ENCODE results near the gene APOL5.

The APOL5 gene

GRCh38 chr22:35705141-35705540, 12.5 kb upstream of the APOL5 start:
- no peak overlapping the region for H3K4me3 ChIP-seq (replicated peaks; ENCODE audit: insufficient read depth, low read length)
- H3K27me3 ChIP-seq (ENCODE audit: insufficient read depth, poor library complexity, severe bottlenecking) = no peaks in the 10 kb centered on the region
- no peak overlapping the region for H3K27ac ChIP-seq (replicated peaks)
- TF ChIP-seq POLR2AphosphoS5 (IDR thresholded peaks at IDR 0.05; ENCODE audit: low read depth) (no peak), REST (IDR thresholded peaks at IDR 0.05; ENCODE audit: insufficient replicate concordance, low read depth) (no peak), GABPA (IDR thresholded peaks at IDR 0.05; ENCODE audit: low read depth) (no peak)
- TF ChIP-seq, protein P1, sequence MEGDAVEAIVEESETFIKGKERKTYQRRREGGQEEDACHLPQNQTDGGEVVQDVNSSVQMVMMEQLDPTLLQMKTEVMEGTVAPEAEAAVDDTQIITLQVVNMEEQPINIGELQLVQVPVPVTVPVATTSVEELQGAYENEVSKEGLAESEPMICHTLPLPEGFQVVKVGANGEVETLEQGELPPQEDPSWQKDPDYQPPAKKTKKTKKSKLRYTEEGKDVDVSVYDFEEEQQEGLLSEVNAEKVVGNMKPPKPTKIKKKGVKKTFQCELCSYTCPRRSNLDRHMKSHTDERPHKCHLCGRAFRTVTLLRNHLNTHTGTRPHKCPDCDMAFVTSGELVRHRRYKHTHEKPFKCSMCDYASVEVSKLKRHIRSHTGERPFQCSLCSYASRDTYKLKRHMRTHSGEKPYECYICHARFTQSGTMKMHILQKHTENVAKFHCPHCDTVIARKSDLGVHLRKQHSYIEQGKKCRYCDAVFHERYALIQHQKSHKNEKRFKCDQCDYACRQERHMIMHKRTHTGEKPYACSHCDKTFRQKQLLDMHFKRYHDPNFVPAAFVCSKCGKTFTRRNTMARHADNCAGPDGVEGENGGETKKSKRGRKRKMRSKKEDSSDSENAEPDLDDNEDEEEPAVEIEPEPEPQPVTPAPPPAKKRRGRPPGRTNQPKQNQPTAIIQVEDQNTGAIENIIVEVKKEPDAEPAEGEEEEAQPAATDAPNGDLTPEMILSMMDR (IDR thresholded peaks at IDR 0.05; ENCODE audit: insufficient read depth, low read length) = no peak
- DNase-seq (ENCODE audit: low read depth in 1 of 2, low spot score in 1 of 2) = no peak

DNA sequence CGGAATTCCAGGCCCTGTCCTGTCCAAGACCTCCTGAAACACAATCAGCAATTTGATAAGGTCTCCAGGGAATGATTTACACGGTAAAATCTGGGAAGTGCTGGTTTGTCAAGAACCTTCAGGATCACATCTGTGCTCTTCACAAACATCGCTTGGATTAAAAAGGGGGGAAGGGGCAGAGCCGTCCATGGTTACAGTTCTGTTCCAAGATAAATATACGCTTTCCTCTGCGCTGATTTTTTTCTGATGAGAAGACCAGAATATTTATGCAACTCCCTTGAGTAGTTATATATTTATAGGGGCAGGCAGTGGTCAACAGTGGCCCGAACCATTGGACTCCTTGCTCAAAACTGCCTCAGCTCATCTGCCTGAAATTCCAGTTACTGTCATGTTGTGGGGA, 9.2 kb upstream of the APOL5 start:
- DNase-seq (ENCODE audit: low read depth in 1 of 2, low spot score in 1 of 2) = no peak
- no peak overlapping the region for H3K27ac ChIP-seq (replicated peaks)
- no peak overlapping the region for H3K4me3 ChIP-seq (replicated peaks; ENCODE audit: insufficient read depth, low read length)
- TF ChIP-seq POLR2AphosphoS5 (IDR thresholded peaks at IDR 0.05; ENCODE audit: low read depth) (no peak), GABPA (IDR thresholded peaks at IDR 0.05; ENCODE audit: low read depth) (no peak), REST (IDR thresholded peaks at IDR 0.05; ENCODE audit: insufficient replicate concordance, low read depth) (no peak), SPI1 (IDR thresholded peaks at IDR 0.05; ENCODE audit: borderline replicate concordance, low read depth) (no peak)
- TF ChIP-seq, protein P1 (IDR thresholded peaks at IDR 0.05; ENCODE audit: insufficient read depth, low read length) = no peak
- H3K27me3 ChIP-seq (ENCODE audit: insufficient read depth, poor library complexity, severe bottlenecking) = no peaks in the 10 kb centered on the region

DNA sequence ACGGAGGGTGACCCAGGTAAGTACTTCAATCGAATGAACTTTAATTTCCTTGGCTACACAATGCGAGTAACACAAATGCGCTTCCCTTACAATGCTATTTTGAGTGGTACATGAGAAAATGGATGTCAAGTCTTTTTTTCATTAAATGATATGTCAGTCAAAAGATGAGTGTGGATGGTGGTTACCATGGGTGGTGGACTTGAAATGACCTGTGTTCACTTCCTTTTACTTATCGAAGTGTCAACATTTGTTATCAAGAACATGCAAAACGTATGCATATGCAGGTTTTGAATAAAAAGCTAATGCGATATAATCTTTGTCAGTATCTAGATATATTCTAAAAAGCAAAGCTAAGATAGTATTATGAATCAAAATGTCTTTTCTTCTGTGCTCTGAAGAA, 8.8 kb upstream of the APOL5 start:
- Histone ChIP-seq H3K27ac (replicated peaks) (no peak overlapping the region), H3K27me3 (ENCODE audit: insufficient read depth, poor library complexity, severe bottlenecking) (no peaks in the 10 kb centered on the region)
- TF ChIP-seq SPI1 (IDR thresholded peaks at IDR 0.05; ENCODE audit: borderline replicate concordance, low read depth) = no peak
- no peak for TF ChIP-seq REST (IDR thresholded peaks at IDR 0.05; ENCODE audit: insufficient replicate concordance, low read depth)
- no peak for TF ChIP-seq GABPA (IDR thresholded peaks at IDR 0.05; ENCODE audit: low read depth)
- TF ChIP-seq, protein P1 (IDR thresholded peaks at IDR 0.05; ENCODE audit: insufficient read depth, low read length) = no peak
- TF ChIP-seq POLR2AphosphoS5 (IDR thresholded peaks at IDR 0.05; ENCODE audit: low read depth) = no peak

More for the DNA sequence above, 8.8 kb upstream of the APOL5 start:
- no peak for DNase-seq (ENCODE audit: low read depth in 1 of 2, low spot score in 1 of 2)
- no peak overlapping the region for H3K4me3 ChIP-seq (replicated peaks; ENCODE audit: insufficient read depth, low read length)

Measured in HL-60 (cell line).